H1 (cell line): ENCODE data around the gene MAP4K5.

Experiments
- EP300 ChIP-seq, 2 experiments: IDR thresholded peaks; 1 replicate in 1 of 2; 2 replicates in 1 of 2; pipeline ENCODE4 v1.6.1; 2011 to 2012; ENCODE audit warnings: low read depth in 2 of 2, low read length in 2 of 2, mild to moderate bottlenecking in 2 of 2, borderline replicate concordance in 1 of 2, inconsistent platforms in 1 of 2, moderate library complexity in 1 of 2
- EZH2 ChIP-seq: fragments of 200-600 bp; sonication (generic); IDR thresholded peaks from 2 replicates; pipeline ENCODE4 v1.7.1; 2012; ENCODE audit warnings: low read depth, mild to moderate bottlenecking, moderate library complexity, low read length, inconsistent platforms; ENCODE audit not compliant: severe bottlenecking
- JUN ChIP-seq: IDR thresholded peaks from 2 replicates; pipeline ENCODE4 v1.6.1; 2011; ENCODE audit warnings: low read depth, mild to moderate bottlenecking, improper control_type of control experiment, low read length
- POLR2AphosphoS5 ChIP-seq: IDR thresholded peaks from 2 replicates; pipeline ENCODE4 v1.6.1; 2011; ENCODE audit warnings: low read depth, low read length
- RBBP5 ChIP-seq: IDR thresholded peaks from 2 replicates; pipeline ENCODE4 v1.7.1; 2012; ENCODE audit warnings: low read depth, mild to moderate bottlenecking, inconsistent platforms, low read length, moderate library complexity, borderline replicate concordance
- RFX5 ChIP-seq: IDR thresholded peaks from 2 replicates; pipeline ENCODE4 v1.6.1; 2011; ENCODE audit warnings: low read depth, low read length, improper control_type of control experiment, borderline replicate concordance
- SAP30 ChIP-seq: fragments of 300-600 bp; sonication (generic); IDR thresholded peaks from 2 replicates; pipeline ENCODE4 v1.7.1; 2012; ENCODE audit warnings: low read length, moderate library complexity, mild to moderate bottlenecking, inconsistent platforms; ENCODE audit not compliant: insufficient read depth, insufficient replicate concordance
- SIN3A ChIP-seq, 2 experiments: IDR thresholded peaks in 1 of 2; conservative IDR thresholded peaks in 1 of 2; 2 replicates each; pipeline ENCODE4 v1.6.1; 2011 to 2012; ENCODE audit warnings: low read length in 2 of 2, improper control_type of control experiment in 1 of 2, low read depth in 1 of 2, mild to moderate bottlenecking in 1 of 2
- SP1 ChIP-seq: IDR thresholded peaks from 2 replicates; pipeline ENCODE4 v1.6.1; 2011; ENCODE audit warnings: low read depth, low read length
- SUZ12 ChIP-seq: fragments of 200-600 bp; sonication (generic); IDR thresholded peaks from 2 replicates; pipeline ENCODE4 v1.6.1; 2012; ENCODE audit warnings: mild to moderate bottlenecking, inconsistent platforms, low read length, moderate library complexity, mixed read lengths
- USF2 ChIP-seq: IDR thresholded peaks from 2 replicates; pipeline ENCODE4 v1.6.1; 2011; ENCODE audit warnings: low read length, improper control_type of control experiment
- TF ChIP-seq, protein P1 (sequence below), 3 experiments: IDR thresholded peaks; 1 replicate in 2 of 3; 2 replicates in 1 of 3; pipeline versions ENCODE4 v1.5.1 to v1.6.1; 2011; ENCODE audit warnings: low read length in 3 of 3, mild to moderate bottlenecking in 3 of 3, inconsistent platforms in 2 of 3, low read depth in 1 of 3, moderate library complexity in 1 of 3; ENCODE audit not compliant: insufficient read depth in 1 of 3; ENCODE audit errors: control extremely low read depth in 1 of 3

DNA sequence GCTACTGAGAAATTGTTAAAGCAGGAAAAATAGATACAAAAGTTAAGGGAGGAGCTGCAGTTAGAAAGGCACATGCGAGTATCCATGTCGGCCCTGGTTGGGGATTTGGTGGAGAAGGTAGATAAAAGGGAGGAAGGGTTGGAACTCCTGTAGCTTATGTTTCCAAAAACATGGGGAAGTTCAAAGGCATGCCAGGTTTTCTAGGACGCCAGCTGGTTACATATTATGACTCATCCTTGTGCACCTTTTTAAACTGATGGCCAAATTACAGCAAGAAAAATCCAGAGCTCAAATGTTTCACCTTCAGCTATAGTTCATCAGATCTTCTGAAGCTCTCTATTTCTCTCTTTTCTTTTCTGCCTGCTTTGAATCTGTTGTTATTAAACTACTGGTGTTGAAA is 13.2 kb upstream of the MAP4K5 start:
- TF ChIP-seq POLR2AphosphoS5 = no peak
- TF ChIP-seq, protein P1, sequence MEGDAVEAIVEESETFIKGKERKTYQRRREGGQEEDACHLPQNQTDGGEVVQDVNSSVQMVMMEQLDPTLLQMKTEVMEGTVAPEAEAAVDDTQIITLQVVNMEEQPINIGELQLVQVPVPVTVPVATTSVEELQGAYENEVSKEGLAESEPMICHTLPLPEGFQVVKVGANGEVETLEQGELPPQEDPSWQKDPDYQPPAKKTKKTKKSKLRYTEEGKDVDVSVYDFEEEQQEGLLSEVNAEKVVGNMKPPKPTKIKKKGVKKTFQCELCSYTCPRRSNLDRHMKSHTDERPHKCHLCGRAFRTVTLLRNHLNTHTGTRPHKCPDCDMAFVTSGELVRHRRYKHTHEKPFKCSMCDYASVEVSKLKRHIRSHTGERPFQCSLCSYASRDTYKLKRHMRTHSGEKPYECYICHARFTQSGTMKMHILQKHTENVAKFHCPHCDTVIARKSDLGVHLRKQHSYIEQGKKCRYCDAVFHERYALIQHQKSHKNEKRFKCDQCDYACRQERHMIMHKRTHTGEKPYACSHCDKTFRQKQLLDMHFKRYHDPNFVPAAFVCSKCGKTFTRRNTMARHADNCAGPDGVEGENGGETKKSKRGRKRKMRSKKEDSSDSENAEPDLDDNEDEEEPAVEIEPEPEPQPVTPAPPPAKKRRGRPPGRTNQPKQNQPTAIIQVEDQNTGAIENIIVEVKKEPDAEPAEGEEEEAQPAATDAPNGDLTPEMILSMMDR (IDR thresholded peaks at IDR 0.05; ENCODE audit: control extremely low read depth in 1 of 3, insufficient read depth in 1 of 3, low read depth in 1 of 3, low read length in 3 of 3) = no peak
- TF ChIP-seq RBBP5 = no peak
- no peak for TF ChIP-seq SUZ12
- no peak for TF ChIP-seq SP1
- no peak for TF ChIP-seq EZH2
- TF ChIP-seq USF2 = no peak
- no peak for TF ChIP-seq SAP30
- no peak for TF ChIP-seq RFX5
- no peak for TF ChIP-seq SIN3A (conservative IDR thresholded peaks at IDR 0.05 in 1 of 2, IDR thresholded peaks at IDR 0.05 in 1 of 2; ENCODE audit: low read depth in 1 of 2, low read length in 2 of 2)
- no peak for TF ChIP-seq JUN
- TF ChIP-seq EP300 (IDR thresholded peaks at IDR 0.05; ENCODE audit: borderline replicate concordance in 1 of 2, low read depth in 2 of 2, low read length in 2 of 2) = no peak
